ENCODE measurements around the gene NOTO. TPM values are rescaled to one million over a fixed set of nuclear protein-coding genes. Genes with fewer than 3 reads are reported as not detected.

Gene NOTO
- total RNA-seq, 4 donors from 2014 or later = not detected

DNA sequence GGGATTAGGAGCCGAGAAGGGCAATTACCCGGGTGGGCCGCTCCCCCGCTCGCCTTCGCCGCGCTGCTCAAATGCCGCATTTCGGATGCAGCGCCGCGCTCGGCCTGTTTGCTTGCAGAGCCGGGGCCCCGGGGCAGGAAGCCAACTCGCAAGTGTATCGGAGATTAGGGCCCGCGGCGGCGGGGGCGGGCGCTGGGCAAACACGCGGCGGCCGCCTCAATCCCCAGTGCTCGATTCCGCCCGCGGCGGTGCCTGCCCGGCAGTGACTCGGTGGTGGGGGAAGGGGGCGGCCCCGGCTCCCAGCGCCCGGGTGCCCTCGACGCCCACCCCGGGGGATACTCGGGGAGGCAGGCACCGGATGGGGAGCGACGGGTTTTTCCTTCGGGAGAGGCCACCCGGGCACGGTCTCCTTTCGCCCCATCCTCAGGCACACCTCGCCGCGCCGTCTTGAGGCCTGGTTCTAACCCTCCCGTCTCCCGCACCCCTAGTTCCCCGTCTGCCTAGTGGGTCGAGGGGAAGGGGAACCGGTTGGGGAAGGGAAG, 26.6 kb upstream of the NOTO start:
- Histone ChIP-seq H3K36me3 (no peaks in the 10 kb centered on the region), H3K4me3 (peak overlapping the region; percentile 25 to 73 (median 58)), H3K4me1 (peaks cover 17 to 32% (median 21%) of the 10 kb centered on the region in 3 donors), H3K27me3 (peaks cover 0 to 81% (median 2%) of the 10 kb centered on the region in 4 donors), H3K27ac (peak overlapping the region in 3 of 4 donors; percentile 77 to 90 (median 85)), H3K9me3 (no peaks in the 10 kb centered on the region)
- intact Hi-C loops (cut with DNase I) = loop anchor here (10.0 kb wide), 1 partner anchor 281 kb away; no protein-coding TSS in a partner anchor
- no peak for DNase-seq
- no peak for TF ChIP-seq POLR2A (IDR thresholded peaks at IDR 0.05)
- TF ChIP-seq, protein P1, sequence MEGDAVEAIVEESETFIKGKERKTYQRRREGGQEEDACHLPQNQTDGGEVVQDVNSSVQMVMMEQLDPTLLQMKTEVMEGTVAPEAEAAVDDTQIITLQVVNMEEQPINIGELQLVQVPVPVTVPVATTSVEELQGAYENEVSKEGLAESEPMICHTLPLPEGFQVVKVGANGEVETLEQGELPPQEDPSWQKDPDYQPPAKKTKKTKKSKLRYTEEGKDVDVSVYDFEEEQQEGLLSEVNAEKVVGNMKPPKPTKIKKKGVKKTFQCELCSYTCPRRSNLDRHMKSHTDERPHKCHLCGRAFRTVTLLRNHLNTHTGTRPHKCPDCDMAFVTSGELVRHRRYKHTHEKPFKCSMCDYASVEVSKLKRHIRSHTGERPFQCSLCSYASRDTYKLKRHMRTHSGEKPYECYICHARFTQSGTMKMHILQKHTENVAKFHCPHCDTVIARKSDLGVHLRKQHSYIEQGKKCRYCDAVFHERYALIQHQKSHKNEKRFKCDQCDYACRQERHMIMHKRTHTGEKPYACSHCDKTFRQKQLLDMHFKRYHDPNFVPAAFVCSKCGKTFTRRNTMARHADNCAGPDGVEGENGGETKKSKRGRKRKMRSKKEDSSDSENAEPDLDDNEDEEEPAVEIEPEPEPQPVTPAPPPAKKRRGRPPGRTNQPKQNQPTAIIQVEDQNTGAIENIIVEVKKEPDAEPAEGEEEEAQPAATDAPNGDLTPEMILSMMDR (IDR thresholded peaks at IDR 0.05) = no peak
- WGBS, 2 donors = 0% methylated on average over 4 of the region's 59 CpGs; no CpG with 5 or more reads in 1 of the 2 donors

DNA sequence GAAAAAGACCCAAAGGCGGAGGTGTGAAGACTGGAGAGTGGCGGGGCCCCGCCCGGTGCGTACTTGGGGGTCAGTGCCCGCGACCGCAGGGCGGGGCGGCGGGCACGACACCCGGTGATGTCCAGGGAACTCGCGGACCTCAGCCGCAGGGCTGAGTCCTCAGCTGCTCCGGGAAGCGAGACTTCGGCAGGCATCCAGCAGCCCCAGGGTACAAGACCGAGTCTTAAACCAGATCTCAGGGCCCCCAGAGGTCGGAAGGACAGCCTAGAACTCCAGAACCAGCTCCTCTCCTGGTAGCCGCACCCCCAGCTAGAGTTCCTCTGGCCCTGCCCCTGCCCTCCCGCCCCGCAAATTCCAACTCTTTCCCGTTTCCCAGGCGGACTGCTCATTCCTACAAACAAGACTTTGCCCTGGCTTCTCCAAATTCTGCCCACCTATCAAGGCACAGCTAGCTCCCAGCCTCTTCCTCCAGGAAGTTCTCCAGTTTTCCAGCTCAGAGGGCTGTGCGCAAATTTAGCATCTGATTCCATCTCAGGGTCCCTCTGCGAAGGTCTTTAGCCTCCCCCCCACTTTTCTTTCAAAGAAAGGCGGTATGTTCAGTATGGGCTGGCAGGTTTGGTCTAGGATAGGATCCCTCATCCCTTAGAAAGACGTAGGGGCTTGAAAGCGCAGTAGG, 26.0 kb upstream of the NOTO start:
- H3K36me3 ChIP-seq = no peaks in the 10 kb centered on the region
- 0 to 16% methylated on average over 2 to 8 of the region's 31 CpGs for WGBS, 2 donors
- H3K27ac ChIP-seq = peak overlapping the region; percentile 35 to 90 (median 81)
- DNase-seq = no peak
- no peaks in the 10 kb centered on the region for H3K9me3 ChIP-seq
- peak overlapping the region; percentile 29 to 73 (median 58) for H3K4me3 ChIP-seq
- H3K27me3 ChIP-seq = peaks cover 0 to 81% (median 2%) of the 10 kb centered on the region in 4 donors
- peaks cover 17 to 32% (median 21%) of the 10 kb centered on the region in 3 donors for H3K4me1 ChIP-seq
- TF ChIP-seq, protein P1 (IDR thresholded peaks at IDR 0.05) = no peak
- TF ChIP-seq POLR2A (IDR thresholded peaks at IDR 0.05) = no peak
- intact Hi-C loops (cut with DNase I) = loop anchor here (10.0 kb wide), 1 partner anchor 282 kb away; no protein-coding TSS in a partner anchor

DNA sequence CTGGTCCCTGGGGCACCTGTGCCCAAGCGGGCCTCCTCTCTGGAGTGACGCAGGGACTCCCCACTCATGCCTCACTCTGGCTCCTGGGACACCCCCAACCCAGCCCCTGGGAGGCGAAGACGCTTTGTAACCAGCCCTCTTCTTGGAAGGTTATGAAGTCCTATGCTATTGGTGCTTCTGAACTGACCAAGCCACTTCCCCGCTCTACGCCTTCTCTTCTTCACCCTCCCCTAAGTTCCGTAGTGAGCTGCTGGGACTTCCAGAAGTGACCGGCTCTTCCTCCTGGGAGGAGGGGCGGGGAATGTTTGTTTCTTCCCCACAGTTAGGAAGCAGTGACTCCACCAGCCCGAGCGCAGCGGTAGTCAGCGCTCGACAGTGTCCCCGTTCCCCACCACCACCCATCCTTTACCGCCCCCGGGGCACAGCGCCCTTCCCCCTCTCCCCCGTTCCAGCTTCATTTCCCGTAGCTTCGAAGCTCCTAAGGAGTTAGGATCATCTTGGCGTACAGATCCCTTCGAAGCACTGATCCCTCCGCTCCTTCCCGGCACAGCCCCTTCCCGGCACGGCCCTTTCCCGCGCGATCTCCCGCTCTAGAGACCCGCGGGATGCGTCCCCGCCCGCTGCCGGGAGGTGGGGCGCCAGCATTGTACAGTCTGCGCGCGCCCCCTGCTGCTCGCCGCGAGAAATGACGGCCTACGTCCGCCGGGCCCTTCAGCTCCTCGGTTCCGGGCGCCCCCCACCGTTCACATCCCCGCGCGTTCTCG, 25.3 kb upstream of the NOTO start:
- H3K9me3 ChIP-seq = no peaks in the 10 kb centered on the region
- no peaks in the 10 kb centered on the region for H3K36me3 ChIP-seq
- intact Hi-C loops (cut with DNase I) = loop anchor here (10.0 kb wide), 1 partner anchor 282 kb away; no protein-coding TSS in a partner anchor
- H3K27me3 ChIP-seq = peaks cover 0 to 81% (median 2%) of the 10 kb centered on the region in 4 donors
- peak overlapping the region; percentile 29 to 73 (median 58) for H3K4me3 ChIP-seq
- H3K27ac ChIP-seq = peak overlapping the region; percentile 35 to 90 (median 81)
- TF ChIP-seq POLR2A (IDR thresholded peaks at IDR 0.05) = no peak
- TF ChIP-seq, protein P1 (IDR thresholded peaks at IDR 0.05) = peak; percentile 94 to 98 (median 97)
- 0 to 1% methylated on average over 13 to 26 of the region's 56 CpGs for WGBS, 2 donors
- H3K4me1 ChIP-seq = peaks cover 17 to 32% (median 21%) of the 10 kb centered on the region in 3 donors
- DNase-seq = peak; percentile 36

DNA sequence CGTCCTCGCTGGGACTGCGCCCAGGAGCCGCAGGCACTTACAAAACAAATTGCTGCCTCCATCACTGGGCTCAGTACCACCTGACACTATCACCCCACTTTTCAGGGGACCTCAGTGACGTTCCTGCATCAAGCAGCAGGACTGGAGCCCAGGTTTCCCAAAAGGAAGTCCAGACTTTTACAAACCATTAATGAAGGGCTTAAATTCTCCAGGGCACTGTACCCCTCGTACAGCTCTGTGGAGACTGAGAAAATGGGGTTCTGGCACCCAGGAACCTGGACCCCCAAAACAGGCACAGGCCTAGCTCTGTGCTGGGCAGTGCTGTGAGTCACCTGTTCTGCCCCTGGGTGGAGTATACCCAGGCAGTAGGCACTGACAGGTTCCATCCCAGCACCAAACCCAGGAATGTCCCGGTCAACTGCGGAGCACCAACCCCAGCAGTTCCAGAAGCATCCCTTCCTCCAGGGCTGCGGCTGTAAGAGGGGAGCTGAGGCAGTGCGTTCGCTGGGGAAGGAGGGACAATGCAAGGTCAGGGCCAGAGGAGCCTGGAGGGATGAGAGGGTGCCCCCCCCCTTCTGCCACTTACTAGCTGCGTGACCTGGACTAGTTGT, 24.6 kb upstream of the NOTO start:
- Histone ChIP-seq H3K9me3 (no peaks in the 10 kb centered on the region), H3K27ac (peak overlapping the region in 1 of 4 donors; percentile 90), H3K27me3 (peaks cover 0 to 79% (median 2%) of the 10 kb centered on the region in 4 donors), H3K36me3 (no peaks in the 10 kb centered on the region), H3K4me3 (peak overlapping the region in 3 of 4 donors; percentile 55 to 73 (median 62)), H3K4me1 (peaks cover 17 to 32% (median 21%) of the 10 kb centered on the region in 3 donors)
- no peak for DNase-seq
- intact Hi-C loops (cut with DNase I) = loop anchor here (10.0 kb wide), 1 partner anchor 283 kb away; no protein-coding TSS in a partner anchor
- 13 to 29% methylated on average over 3 to 6 of the region's 12 CpGs for WGBS, 2 donors
- TF ChIP-seq, protein P1 (IDR thresholded peaks at IDR 0.05) = no peak
- no peak for TF ChIP-seq POLR2A (IDR thresholded peaks at IDR 0.05)

Data from esophagus squamous epithelium (tissue), 5 donors.